PC-3 (cell line): Measurements from ENCODE around the gene INVS. TPM values are rescaled to one million over a fixed set of nuclear protein-coding genes. Genes with fewer than 3 reads are reported as not detected.

Experiments used
- ATAC-seq: fragments of 200-7000 bp; cut with Tn5 transposase; 2 replicates; pipeline ENCODE4 v1.9.1; 2020; ENCODE audit warnings: mild to moderate bottlenecking, moderate library complexity
- BruUV-seq: library from RNA; stranded (reverse); fragments of 400-500 nt; replicated peaks from 2 replicates; lab custom pipeline; 2021; lab: Mats Ljungman, UMichigan
- CTCF ChIA-PET: fragments of 300-600 bp; sonication (Branson Sonifier 250); formaldehyde crosslinking; loops from one replicate; lab custom pipeline; 2022; ENCODE audit warnings: antibody characterized with exemption; lab: Charles Lee
- POLR2A ChIA-PET: fragments of 300-600 bp; sonication (Branson Sonifier 250); formaldehyde crosslinking; loops from one replicate; lab custom pipeline; 2022; ENCODE audit warnings: antibody characterized with exemption; ENCODE audit not compliant: unreplicated experiment; lab: Charles Lee
- DNase-seq: peaks from one replicate; pipeline ENCODE4 v3.0.0-alpha.2; 2015
- H2AFZ ChIP-seq: fragments of 300-600 bp; sonication (generic); 2 replicates; pipeline ENCODE4 v1.6.0; 2016; ENCODE audit warnings: antibody characterized with exemption, low read length
- H3F3A ChIP-seq: fragments of 300-600 bp; sonication (generic); one replicate; pipeline ENCODE4 v1.6.0; 2017; ENCODE audit warnings: antibody characterized with exemption, low read length, control low read depth, mild to moderate bottlenecking; ENCODE audit not compliant: unreplicated experiment
- H3K27ac ChIP-seq: fragments of 300-600 bp; sonication (generic); 2 replicates; pipeline ENCODE4 v1.5.1; 2016; ENCODE audit warnings: mild to moderate bottlenecking, low read length
- H3K27me3 ChIP-seq: fragments of 300-600 bp; sonication (generic); 2 replicates; pipeline ENCODE4 v1.6.1; 2016; ENCODE audit warnings: low read length, mixed read lengths
- H3K36me3 ChIP-seq: fragments of 300-600 bp; sonication (generic); 2 replicates; pipeline ENCODE4 v1.6.1; 2016; ENCODE audit warnings: low read depth, mixed run types, low read length, mixed read lengths
- H3K4me1 ChIP-seq: fragments of 300-600 bp; sonication (generic); 2 replicates; pipeline ENCODE4 v1.5.1; 2016; ENCODE audit warnings: low read length; ENCODE audit not compliant: insufficient read depth
- H3K4me2 ChIP-seq: fragments of 300-600 bp; sonication (generic); 2 replicates; pipeline ENCODE4 v1.6.0; 2016; ENCODE audit warnings: low read length
- H3K4me3 ChIP-seq: fragments of 300-600 bp; sonication (generic); 2 replicates; pipeline ENCODE4 v1.5.1; 2016; ENCODE audit warnings: mild to moderate bottlenecking, low read length, mixed read lengths
- H3K79me2 ChIP-seq: fragments of 300-600 bp; sonication (generic); 2 replicates; pipeline ENCODE4 v1.6.1; 2017; ENCODE audit warnings: low read length, mixed read lengths
- H3K9ac ChIP-seq: fragments of 300-600 bp; sonication (generic); 2 replicates; pipeline ENCODE4 v1.6.0; 2016; ENCODE audit warnings: mild to moderate bottlenecking, low read length
- H3K9me2 ChIP-seq: fragments of 300-600 bp; sonication (generic); replicated peaks from 2 replicates; pipeline ENCODE4 v1.6.1; 2016; ENCODE audit warnings: mixed run types, low read length, mixed read lengths
- H3K9me3 ChIP-seq: fragments of 300-600 bp; sonication (generic); 2 replicates; pipeline ENCODE4 v1.6.1; 2016; ENCODE audit warnings: low read length, mixed read lengths
- H4K20me1 ChIP-seq: fragments of 300-600 bp; sonication (generic); 2 replicates; pipeline ENCODE4 v1.6.1; 2016; ENCODE audit warnings: low read length, mixed read lengths
- CTCF ChIP-seq: fragments of 300-600 bp; sonication (generic); conservative IDR thresholded peaks from 2 replicates; pipeline ENCODE4 v1.5.1; 2017; ENCODE audit warnings: antibody characterized with exemption, low read depth, mild to moderate bottlenecking, low read length
- EZH2 ChIP-seq: fragments of 300-600 bp; sonication (generic); IDR thresholded peaks from one replicate; pipeline ENCODE4 v1.6.1; 2017; ENCODE audit warnings: antibody characterized with exemption, mild to moderate bottlenecking, low read length; ENCODE audit not compliant: unreplicated experiment
- EZH2phosphoT487 ChIP-seq: fragments of 300-600 bp; sonication (generic); IDR thresholded peaks from 2 replicates; pipeline ENCODE4 v1.6.1; 2018; ENCODE audit warnings: mild to moderate bottlenecking, antibody characterized with exemption, low read length, borderline replicate concordance
- intact Hi-C: fragments of 100-400 bp; cut with micrococcal nuclease; formaldehyde crosslinking; loops from 2 replicates; pipeline ENCODE4 v1.9.0; 2023
- total RNA-seq: library from RNA; depleted of rRNA; stranded (reverse); fragments of >200 nt; gene quantifications from 2 replicates; pipeline ENCODE4 v1.2.3, GENCODE V29; 2014

Gene INVS
- total RNA-seq, 1 experiment from 2014 or later: 8.9 TPM

GRCh38 chr9:100294341-100294740 is 195.3 kb downstream of the INVS start:
- TF ChIP-seq EZH2phosphoT487: no peak
- no peak for TF ChIP-seq EZH2
- no peak for TF ChIP-seq CTCF

GRCh38 chr9:100294806-100295205 is 195.8 kb downstream of the INVS start:
- peaks cover 11% of the 10 kb centered on the region; the same call in 1 of the 2 replicates for H3K36me3 ChIP-seq
- no TSS peak for BruUV-seq
- intact Hi-C loops: no loop called here

More at GRCh38 chr9:100294341-100294740, 195.3 kb downstream of the INVS start:
- no peak overlapping the region for H3K9ac ChIP-seq
- H2AFZ ChIP-seq: no peak overlapping the region
- no peaks in the 10 kb centered on the region for H3K9me3 ChIP-seq
- H4K20me1 ChIP-seq: no peaks in the 10 kb centered on the region
- H3K36me3 ChIP-seq: peaks cover 11% of the 10 kb centered on the region; the same call in 1 of the 2 replicates
- H3K4me1 ChIP-seq: no peaks in the 10 kb centered on the region
- POLR2A ChIA-PET: no interaction called here
- no peaks in the 10 kb centered on the region for H3K9me2 ChIP-seq
- no TSS peak for BruUV-seq
- no peak overlapping the region for H3K27ac ChIP-seq
- CTCF ChIA-PET: interaction anchor here (0.5 kb wide), 1 partner anchor 179 kb away, joined by 5 read pairs; the partner anchor contains the start of gene TMEFF1
- ATAC-seq (no peak), DNase-seq (no peak)
- no peaks in the 10 kb centered on the region for H3K79me2 ChIP-seq
- H3K4me3 ChIP-seq: no peak overlapping the region
- intact Hi-C loops: no loop called here
- H3K4me2 ChIP-seq: no peak overlapping the region
- H3F3A ChIP-seq: no peaks in the 10 kb centered on the region
- no peaks in the 10 kb centered on the region for H3K27me3 ChIP-seq

More at GRCh38 chr9:100294806-100295205, 195.8 kb downstream of the INVS start:
- H3K27ac ChIP-seq: no peak overlapping the region
- ChIA-PET CTCF (no interaction called here), POLR2A (no interaction called here)
- no peaks in the 10 kb centered on the region for H3F3A ChIP-seq
- no peak overlapping the region for H3K9ac ChIP-seq
- DNase-seq: no peak
- no peak overlapping the region for H3K4me2 ChIP-seq
- H3K4me3 ChIP-seq: no peak overlapping the region
- ATAC-seq: no peak
- H4K20me1 ChIP-seq: no peaks in the 10 kb centered on the region
- H3K27me3 ChIP-seq: no peaks in the 10 kb centered on the region
- no peaks in the 10 kb centered on the region for H3K4me1 ChIP-seq
- H2AFZ ChIP-seq: no peak overlapping the region
- H3K9me2 ChIP-seq: no peaks in the 10 kb centered on the region
- TF ChIP-seq EZH2phosphoT487: no peak
- TF ChIP-seq EZH2: no peak
- TF ChIP-seq CTCF: no peak
- H3K9me3 ChIP-seq: no peaks in the 10 kb centered on the region
- no peaks in the 10 kb centered on the region for H3K79me2 ChIP-seq
